ENCODE results near the gene LRRC74A. TPM values are rescaled to one million over a fixed set of nuclear protein-coding genes. Genes with fewer than 3 reads are reported as not detected.
A peak's percentile ranks its signal among the peaks of the same experiment; 100 is the strongest.

The LRRC74A gene
- total RNA-seq, 1 donor from 2014 or later: not detected

DNA sequence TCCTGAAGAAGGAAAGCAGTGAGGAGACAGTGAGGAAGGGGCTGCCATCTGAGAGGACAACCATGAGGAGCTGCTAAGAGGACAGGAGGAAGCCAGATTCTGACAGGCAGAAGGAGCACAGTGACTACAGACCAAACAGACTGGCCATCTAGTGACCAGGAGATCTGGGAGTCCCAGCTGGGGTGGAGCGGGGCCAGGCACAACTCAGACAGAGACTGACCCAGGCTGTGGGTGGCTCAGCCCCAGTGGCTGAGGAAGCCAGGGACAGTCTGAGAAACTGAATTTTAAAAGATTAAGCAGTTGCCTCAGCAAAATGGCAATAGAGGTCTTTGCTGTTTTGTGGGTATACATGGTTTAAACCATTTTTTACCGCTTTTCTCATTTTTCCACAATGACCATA is 28.9 kb downstream of the LRRC74A start:
- no peak for DNase-seq

DNA sequence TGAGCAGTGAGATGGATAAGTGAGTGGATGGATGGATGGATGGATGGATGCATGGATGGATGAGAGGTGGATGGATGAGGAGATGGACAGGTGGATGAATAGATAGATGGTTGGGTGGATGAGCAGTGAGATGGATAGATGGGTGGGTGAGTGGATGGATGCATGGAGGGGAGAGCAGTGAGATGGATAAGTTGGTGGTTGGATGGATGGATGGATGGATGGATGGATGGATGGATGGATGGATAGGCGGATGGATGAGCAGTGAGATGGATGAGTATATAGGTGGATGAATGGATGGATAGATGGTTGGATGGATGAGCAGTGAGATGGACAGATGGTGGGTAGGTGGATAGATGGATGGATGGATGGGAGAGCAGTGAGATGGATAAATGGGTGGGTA is 30.6 kb downstream of the LRRC74A start:
- DNase-seq: no peak

DNA sequence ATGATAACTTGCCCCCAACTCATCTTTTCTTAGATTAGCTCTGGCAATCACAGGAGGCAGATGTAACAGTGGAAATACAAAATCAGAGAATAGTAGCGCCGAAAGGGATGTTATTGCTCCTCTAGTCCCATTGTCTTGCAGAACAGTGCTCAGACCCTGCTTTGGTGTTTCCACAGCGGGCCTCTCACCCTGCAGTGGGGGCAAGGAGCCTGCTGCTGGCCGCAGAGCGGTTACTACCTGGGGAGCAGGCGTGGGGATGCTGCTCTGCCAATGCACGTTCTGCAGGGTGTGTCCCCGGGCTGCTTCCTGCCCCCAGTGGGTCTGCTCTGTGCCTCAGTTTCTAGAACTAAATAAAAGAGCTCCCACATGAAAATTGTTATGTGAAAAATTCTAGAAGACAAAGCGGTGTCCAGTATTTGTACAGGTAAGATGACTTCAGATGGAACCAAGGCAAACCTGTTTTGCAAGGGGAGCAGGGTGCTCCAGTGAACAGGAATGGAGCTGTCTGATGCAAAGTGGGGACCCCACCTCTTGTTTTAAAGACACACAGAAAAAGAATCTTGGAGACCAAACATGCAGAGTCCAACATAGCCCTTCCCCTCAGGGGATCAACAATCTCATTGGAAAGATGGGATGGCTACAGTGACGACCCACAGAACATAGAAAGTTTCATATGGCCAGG is 35.5 kb downstream of the LRRC74A start:
- no peak for DNase-seq

DNA sequence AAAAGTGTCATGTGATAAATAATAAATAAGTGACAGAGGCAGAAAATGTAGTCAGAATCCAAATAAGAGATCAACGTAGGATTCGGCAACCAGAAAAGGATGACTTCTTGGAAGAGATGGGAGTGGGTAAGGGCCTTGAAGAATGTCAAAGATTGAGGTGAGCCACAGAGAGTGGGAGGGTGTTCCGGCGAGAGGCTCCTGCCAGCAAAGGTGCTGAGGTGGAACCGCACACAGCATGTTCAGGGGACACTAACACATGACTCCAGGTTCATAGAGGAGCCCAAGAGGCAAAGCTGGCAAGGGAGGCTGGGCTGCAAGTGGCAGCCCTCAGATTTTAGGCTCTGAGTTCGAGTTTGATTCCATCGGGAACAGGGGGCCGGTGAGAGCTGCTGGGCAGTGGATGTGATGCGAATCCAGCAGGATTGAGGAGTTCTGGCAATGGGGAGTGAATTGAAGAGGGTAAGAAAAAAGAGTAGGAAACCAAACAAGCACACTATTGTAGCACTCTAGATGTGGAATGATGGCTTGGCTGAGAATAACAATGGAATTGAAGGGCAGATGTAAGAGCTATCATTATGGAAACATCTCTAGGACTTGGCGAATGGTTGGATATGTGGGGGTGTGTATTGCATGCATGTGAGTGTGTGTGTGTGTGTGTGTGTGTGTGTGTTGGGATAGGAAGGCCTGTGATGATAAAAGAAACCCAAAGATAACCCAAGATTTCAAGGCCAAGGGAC is 36.5 kb downstream of the LRRC74A start:
- DNase-seq: no peak

DNA sequence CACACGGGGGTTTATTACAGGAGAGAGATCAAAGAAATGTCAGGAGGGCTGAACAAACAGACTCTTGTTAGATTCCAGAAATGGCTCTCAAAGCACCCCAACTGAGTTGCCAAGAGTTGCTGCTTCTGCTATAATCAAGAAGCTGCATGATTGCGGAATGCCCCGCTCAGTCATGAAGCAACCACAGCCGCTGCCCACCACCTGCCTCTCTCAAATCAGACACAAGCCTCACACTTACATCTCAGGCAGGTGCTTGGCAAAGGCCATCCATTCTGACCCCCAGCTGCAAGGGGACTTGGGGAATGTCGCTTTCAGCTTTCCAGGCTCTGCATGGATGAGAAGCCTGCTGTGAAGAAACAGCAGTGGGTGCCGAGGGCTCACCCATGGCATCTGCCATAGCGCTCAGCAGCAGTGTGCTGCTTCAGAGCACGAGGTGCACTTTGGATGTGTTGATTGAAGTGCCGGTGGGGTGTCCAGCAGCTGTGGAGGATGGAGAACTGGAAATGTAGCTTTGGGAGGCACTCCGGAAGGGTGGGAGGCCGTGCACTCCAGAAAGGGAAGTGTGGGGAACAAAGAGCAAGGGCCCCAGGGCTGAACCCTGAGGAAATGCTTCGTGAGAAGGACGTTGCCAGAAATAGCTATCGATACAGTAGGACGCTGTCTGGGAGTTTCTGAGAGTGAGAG is 37.7 kb downstream of the LRRC74A start:
- DNase-seq: no peak

DNA sequence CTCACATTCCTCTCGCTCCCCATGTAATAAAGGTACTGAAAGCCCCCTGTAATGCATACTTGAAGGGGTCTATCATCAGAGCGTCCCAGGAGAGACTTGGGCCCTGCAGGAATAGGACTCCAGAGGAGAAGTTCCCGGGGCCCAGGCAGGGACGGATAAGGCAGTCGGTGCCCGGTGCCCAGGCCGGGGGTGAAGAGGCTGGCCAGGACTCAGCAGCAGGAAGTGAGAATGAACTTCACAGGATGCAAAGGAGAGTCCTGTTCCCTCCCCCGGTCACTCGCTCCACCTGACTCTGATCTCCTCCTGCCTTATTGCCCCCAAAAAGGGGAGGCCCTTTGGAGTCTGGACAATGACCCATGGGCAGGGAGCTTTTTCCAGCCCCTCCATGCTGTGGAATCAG is 40.2 kb downstream of the LRRC74A start:
- DNase-seq: no peak

DNA sequence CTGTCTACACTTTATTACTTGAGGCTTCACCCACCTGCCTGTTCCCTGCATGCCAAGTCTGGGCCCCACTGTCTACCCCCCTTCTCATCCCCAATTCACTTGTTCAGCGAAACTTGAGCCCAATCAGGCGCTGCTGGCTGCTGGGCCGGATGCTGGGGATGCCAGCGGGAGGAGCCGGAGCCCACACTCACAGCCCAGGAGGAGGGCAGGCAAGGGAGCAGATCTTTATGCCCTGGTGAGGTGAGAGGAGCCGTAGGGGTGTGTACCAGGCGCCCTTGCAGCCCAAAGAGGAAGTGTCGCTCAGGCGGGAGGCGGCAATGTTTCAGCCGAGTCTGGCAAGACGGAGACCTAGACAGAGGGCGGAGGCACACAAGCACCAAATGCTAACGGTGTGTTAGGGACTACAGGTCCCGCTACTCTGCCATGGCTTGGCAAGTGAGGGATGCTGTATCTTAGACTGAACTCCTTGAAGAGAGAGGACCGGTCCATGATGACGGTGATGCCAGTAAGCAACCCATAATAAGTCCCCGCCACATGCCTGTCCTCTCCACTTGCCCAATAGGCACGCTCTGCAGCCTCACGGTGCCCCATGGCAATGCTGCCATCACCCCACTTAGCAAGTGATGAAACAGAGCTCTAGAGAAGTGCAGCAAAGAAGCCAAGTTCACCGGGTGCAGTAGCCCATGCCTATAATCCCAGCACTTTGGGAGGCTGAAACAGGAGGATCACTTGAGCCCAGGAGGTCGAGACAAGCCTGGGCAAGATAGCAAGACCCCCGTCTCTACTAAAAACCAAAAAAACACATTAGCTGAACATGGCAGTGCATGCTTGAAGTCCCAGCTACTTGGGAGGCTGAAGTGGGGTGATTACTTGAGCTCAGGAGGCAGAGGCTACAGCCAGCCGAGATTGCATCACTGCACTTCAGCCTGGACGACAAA is 41.6 kb downstream of the LRRC74A start:
- no peak for DNase-seq

DNA sequence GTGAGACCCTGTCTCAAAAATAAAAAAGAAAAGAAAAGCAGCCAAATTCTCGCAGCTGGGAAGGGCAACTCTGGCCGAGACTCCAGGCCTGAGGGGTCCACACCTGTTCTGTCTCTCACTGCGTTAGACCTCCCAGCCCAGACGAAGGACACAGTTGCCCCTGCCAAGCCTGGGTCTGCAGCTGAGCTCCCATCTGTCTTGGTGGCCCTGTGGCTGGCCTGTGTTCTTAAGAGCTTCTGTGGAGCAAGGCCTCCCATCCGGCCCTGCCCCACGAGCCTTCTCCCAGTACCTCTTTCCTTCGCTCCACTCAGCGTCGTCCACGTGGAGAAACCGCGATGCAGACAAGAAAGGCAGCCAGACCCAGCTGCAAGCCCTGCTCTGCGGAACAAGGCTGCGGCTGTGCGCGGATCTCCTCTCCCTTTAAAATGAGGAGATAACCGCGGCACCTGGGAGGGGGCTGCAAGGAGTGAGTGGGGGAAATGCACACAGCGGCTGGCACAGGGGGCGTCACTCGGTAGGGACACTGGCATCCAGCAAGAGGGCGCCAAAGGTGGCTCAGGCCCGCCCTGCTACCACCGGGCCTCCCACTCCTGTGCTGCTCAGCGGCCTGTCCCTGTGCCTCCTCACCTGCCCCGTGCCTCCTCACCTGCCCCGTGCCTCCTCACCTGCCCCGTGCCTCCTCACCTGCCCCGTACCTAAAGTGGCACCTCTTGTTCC is 42.4 kb downstream of the LRRC74A start:
- no peak for DNase-seq

DNA sequence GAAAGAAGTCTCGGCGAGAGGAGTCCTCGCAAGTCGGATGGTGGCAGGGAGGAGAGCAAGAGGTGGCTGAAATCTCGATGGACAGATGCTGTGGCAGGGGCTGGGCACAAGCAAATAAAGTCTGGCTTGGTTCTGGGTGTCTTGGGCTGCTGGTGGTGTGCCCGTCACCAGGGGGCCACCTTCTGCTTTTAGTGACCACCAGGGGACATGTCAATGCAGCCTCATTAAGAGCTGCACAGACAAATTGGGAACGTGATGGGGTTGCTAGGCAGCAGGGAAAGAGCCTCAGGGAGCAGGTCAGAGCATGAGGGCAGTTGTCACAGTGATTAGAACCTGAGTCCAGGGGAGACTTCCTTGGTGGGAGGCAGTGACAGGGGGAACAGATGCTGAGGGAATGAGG is 44.0 kb downstream of the LRRC74A start:
- DNase-seq: no peak

DNA sequence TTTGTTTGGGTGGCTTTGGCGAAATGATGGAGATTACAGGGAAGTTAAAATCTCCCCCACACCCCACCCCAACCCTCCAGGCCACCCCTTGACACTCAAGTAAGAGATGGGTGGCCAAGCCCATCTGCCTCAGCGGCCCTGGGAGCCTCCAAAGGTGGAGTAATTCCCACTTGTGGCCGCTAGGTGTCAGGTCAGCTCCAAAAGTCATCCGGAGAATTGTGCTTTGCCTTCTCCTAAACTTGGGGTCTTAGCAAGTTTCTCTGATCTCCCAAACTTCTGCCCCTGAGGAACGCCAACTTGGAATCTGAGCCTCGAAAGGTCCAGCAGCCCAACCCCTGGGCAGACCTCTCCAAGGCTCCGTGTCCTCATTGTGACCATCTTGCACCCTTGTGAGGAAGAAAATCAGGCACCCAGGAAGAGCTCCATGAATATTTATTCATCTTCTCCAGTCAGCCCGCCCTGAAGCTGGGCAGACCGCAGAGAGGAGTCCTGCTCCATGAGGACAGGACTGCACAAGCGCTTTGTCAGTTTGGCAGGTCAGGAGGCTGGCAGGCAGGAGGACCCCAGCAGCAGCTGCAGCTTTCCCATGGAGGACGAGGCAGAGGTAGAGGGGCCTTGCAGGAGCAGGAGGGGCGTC is 46.7 kb downstream of the LRRC74A start:
- DNase-seq: no peak

DNA sequence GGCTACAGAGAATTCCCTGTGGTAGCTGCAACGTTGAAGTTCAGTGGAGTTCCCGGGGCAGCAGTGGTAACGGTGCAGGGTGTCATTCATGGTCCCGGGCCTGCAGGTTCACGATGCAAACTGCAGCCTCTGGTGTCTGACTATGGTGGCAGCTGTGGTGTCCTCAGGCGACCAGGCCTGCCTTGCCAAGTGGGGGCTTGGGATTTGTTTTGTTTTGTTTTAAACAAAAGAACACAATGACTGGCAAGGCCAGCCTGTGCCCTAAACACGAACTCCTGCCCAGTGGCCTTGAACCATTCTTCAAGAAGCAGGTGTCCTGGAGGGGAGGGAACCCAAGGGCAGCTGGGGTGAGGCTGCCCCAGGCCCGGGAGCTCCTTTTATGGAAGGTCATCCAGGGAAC is 48.5 kb downstream of the LRRC74A start:
- no peak for DNase-seq

DNA sequence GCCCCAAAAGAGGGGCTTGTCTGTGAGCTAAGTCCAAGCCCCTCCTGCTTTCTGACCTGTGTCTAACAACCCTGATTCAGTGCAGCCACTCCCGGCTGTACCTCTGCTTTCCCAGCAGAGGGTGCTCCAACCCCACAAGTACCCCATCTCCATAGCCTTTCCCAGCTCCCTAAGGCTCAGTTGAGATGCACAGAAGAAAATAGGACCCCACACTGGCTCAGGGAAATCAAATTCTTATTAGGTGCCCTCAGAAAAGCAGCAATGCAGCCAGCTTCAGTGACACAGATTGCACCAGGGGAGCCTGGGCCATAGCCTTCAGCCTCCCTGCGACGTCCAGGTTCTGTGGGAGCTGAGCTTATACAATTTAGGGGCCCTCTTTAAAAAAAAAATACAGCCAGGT is 49.9 kb downstream of the LRRC74A start:
- peak; percentile 34 for DNase-seq

DNA sequence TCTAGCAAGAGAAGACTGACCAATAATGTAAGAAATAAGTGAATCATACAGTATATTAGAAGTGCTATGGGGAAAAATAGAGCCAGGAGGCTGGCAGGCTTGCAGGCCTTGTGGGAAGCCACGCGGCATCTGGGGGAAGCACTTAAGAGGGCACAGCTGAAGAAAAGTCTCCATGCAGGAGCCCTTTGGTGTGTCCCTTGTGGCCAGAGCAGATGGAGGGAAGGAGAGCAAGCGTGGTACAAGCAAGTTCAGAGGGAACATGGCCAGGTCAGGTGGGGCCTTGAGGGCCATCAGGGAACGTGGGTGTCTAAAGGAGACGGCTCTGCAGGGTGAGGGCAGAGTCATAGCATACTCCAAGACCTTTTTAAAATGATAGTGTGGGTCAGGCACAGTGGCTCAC is 51.7 kb downstream of the LRRC74A start:
- DNase-seq: no peak

DNA sequence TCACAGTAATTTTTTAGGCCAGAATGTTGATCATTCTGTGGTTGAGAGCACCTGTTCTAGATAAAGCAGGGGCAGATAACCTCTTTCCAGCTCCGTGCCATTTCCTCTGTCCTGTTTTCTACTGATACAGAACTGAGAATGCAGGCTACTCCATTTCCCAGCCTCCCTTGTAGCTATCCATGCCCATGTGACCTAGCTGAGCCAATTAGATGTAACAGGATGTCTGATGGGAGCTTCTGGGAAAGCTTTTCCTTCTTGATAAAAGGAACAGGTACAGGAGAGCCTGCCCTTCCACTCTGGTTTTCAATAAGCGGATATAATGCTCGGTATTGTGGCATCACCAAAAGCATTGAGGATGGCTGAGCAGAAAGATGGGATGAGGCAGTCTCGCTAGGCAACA is 54.2 kb downstream of the LRRC74A start:
- DNase-seq: no peak

DNA sequence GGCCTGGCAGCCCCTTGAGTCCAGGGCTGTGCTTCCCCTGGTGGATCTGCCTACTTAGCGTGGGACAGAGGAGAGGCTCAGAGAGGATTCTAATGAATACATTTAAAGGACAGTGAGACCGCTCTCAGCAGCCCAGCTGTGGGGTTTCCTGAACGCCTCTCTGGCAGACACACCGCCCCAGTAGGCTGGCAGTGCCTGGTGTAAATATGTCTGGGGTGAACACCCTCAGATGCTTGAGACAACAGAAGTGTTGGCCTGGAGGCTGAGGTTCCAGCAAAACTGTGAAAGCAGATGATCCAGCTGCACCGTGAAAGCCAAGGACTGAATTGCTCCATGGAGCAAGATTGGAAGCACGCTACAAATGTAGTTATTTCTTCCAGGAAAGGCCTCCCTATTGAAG is 55.1 kb downstream of the LRRC74A start:
- no peak for DNase-seq

DNA sequence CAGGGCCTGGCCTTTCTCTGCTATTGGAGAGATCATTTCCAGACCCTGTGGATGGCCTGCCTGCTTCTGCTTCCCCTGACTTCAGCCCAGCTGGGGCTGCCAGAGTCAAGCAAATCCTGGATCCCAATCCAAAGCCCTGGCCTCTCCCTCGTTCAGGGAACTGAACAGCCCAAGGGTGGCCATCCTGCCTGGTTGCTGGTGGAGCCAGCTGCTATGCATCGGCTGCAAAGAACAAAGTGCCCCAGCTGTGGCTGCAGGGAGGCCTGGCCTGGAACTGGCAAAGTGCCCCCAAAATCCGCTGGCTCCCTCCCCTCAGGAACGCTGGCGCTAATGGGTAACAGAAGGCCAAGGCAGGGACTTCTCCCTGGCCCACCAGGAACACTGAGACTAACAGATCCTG is 56.4 kb downstream of the LRRC74A start:
- no peak for DNase-seq

DNA sequence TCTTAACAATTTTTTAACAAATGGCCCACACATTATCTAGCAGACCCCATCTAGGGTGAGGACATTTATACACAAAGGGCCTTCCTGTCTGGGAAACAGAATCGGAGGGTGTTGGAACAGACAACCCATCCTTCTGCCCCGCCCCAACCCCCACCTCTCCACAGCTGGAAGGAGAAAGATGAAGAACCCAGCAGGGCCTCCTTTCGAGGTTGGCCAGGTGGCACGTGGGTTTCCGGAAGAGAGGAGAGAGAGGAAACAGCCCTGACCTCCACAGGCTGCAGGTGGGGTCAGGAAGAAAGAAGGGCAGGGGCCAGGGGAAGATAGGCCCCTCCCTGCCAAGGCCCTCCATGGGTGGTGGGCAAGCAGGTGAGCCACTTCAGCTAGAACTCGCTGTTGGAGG is 57.2 kb downstream of the LRRC74A start:
- no peak for DNase-seq

DNA sequence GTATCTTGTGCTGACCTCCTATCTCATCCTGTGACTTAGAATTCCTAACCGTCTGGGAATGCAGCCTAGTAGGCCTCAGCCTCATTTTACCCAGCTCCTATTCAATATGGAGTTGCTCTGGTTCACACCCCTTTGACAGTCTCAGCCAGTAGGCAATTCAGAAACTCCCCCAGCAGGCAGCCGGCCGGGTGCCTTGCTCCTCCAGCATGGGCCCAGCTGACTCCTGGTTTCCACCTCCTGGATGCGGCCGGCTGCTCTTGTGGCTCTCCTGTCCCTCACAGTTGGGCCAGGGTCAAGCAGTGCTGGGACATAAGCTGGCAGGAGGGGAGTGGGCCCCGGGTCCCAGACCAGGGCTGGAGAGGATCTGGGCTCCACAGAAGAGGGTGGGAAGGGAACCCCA is 58.2 kb downstream of the LRRC74A start:
- DNase-seq: no peak

DNA sequence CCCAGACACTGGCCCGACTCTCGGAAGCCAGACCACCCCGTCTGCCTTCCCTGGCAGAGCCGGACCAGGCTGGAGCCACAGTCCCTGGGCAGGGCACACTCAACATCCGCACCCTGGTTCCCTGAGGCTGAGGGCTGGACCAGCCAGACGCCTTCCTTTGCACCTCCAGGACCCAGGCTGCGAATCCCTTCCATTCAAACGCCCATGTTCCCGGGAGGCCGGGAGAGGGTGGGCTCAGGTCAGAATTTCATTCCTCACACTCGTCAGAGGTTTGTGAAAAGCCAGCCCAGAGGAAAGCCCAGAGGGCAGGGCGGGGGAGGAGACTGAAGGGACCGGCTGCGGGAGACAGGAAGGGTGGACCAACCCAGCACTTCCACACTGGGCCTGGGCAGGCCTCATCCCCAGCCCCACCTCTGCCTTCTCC is 58.7 kb downstream of the LRRC74A start:
- no peak for DNase-seq

DNA sequence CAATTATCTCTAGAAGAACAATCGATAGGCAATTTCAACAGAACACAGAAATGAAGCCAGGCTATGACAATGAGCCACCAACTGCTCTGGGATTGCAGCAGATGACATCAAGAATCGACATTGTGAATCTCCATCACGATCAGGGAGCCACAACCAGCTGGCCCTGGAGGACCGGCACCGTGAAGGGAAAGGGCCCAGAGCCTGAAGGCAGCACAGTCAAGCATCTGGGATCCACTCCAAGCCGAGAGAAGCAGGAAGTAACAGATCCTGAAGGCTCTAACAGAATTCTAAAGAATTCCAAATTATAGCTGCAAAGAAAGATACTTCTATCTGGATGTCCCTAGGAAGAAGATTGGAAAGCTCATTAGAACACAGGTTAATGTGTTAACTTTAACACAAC is 61.0 kb downstream of the LRRC74A start:
- DNase-seq: no peak

DNA sequence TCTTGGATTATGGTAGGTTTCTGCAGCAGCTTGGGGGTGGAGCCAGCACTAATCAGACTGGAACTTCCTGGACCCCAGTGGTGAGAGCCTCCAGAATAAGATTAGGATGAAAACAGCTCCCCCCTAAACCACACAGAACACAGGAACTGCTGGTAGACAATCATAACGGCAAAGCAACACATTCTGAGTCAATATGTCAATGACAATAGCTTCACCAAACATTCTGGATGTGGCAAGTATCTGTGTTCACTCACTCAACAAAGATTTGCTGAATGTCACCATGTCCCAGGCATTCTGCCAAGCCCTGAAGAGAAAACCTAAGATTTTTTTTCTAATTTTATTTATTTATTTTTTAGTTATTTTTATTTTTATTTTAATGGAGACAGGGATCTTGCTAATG is 65.2 kb downstream of the LRRC74A start:
- DNase-seq: no peak
